Measurements from ENCODE around the gene PIGL.
A peak's percentile ranks its signal among the peaks of the same experiment; 100 is the strongest.
"Not testable (repeated sequence)": the region's sequence is repeated elsewhere in the genome, so short reads cannot be mapped to it uniquely, and the experiment has no call there.

The PIGL gene

DNA sequence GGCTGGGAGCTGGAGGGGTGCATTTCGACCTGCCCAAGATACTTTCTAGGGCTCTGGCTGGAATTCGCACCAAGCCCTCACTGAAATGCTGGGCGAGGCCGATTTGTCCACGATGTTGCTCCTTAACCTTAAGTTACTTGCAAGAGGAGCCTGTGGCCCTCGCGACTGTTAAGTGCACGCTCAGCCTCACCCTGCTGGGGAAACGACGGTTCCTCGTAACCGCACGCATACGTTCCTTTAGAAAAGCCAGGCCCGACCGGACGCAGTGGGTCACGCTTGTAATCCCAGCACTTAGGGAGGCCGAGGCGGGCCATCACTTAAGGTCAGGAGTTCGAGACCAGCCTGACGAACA lies 1.1 kb upstream of the PIGL start:
- H3K27me3 ChIP-seq (ENCODE audit: control insufficient read depth in 1 of 2, insufficient read depth in 2 of 2, low read length in 2 of 2), result no peaks in the 10 kb centered on the region
- H3K9me3 ChIP-seq (ENCODE audit: control insufficient read depth in 1 of 2, low read length in 2 of 2), result no peaks in the 10 kb centered on the region
- H3K4me1 ChIP-seq (ENCODE audit: control insufficient read depth in 1 of 2, insufficient read depth in 2 of 2, low read length in 2 of 2), result peaks cover 30 to 39% of the 10 kb centered on the region in 2 donors
- H3K36me3 ChIP-seq (ENCODE audit: control insufficient read depth in 1 of 2, insufficient read depth in 2 of 2, low read length in 2 of 2), result no peaks in the 10 kb centered on the region
- H3K9ac ChIP-seq (ENCODE audit: low read depth in 1 of 2, low read length in 2 of 2), result peak overlapping the region; percentile 85 to 87
- peak overlapping the region; percentile 98 for H3K27ac ChIP-seq (ENCODE audit: low read depth, low read length)
- peak overlapping the region; percentile 88 to 94 for H3K4me3 ChIP-seq (ENCODE audit: low read depth in 1 of 2, low read length in 2 of 2)

DNA sequence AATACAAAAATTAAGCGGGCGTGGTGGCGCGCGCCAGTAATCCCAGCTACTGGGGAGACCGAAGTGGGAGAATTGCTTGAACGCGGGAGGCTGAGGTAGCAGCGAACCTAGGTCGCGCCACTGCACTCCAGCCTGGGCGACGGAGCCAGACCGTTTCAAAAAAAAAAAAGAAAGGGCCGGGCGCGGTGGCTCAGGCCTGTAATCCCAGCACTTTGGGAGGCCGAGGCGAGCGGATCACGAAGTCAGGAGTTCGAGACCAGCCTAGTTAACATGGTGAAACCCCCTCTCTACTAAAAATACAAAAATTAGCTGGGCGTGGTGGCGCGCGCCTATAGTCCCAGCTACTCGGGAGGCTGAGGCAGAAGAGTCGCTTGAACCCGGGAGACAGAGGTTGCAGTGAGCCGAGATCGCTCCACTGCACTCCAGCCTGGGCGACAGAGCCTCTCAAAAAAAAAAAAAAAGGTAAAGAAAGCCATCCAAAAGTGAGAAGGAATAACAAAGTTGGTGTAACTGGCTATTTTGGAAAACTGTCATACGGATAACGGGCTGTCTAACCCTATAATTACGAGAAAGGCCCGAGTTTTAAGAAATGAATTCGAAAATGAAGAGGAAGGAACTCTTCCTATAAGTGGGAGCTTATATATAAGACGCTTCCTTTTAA lies 539 bp upstream of the PIGL start:
- Histone ChIP-seq H3K27ac (ENCODE audit: low read depth, low read length) (peak overlapping the region; percentile 98), H3K9ac (ENCODE audit: low read depth in 1 of 2, low read length in 2 of 2) (peak overlapping the region; percentile 85 to 95), H3K4me3 (ENCODE audit: low read depth in 1 of 2, low read length in 2 of 2) (peak overlapping the region; percentile 95 to 98), H3K4me1 (ENCODE audit: control insufficient read depth in 1 of 2, insufficient read depth in 2 of 2, low read length in 2 of 2) (peaks cover 27 to 36% of the 10 kb centered on the region in 2 donors)
- not testable (repeated sequence) for H3K27me3 ChIP-seq (ENCODE audit: control insufficient read depth in 1 of 2, insufficient read depth in 2 of 2, low read length in 2 of 2); H3K9me3 ChIP-seq (ENCODE audit: control insufficient read depth in 1 of 2, low read length in 2 of 2); H3K36me3 ChIP-seq (ENCODE audit: control insufficient read depth in 1 of 2, insufficient read depth in 2 of 2, low read length in 2 of 2)

DNA sequence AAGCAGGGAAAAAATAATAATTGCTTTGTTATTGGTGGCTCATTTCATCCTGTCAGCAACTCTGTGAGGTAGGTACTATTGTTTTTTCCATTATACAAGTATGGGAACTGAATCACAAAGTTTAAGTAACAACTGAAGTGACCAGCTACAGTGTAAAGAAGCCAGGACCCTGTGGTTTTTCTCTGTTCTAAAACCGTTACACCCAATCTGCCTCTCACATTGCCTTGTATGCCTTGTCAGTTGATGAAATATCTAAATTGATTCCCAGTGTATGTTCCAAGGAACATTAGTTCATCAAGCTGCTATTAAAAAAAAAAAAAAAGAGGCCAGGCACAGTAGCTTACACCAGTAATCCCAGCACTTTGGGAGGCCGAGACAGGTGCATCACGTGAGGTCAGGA lies 5.4 kb downstream of the PIGL start:
- Histone ChIP-seq H3K9ac (ENCODE audit: low read depth in 1 of 2, low read length in 2 of 2) (no peak overlapping the region), H3K36me3 (ENCODE audit: control insufficient read depth in 1 of 2, insufficient read depth in 2 of 2, low read length in 2 of 2) (no peaks in the 10 kb centered on the region), H3K4me1 (ENCODE audit: control insufficient read depth in 1 of 2, insufficient read depth in 2 of 2, low read length in 2 of 2) (peaks cover 5 to 11% of the 10 kb centered on the region in 2 donors), H3K27me3 (ENCODE audit: control insufficient read depth in 1 of 2, insufficient read depth in 2 of 2, low read length in 2 of 2) (no peaks in the 10 kb centered on the region), H3K27ac (ENCODE audit: low read depth, low read length) (no peak overlapping the region), H3K9me3 (ENCODE audit: control insufficient read depth in 1 of 2, low read length in 2 of 2) (no peaks in the 10 kb centered on the region), H3K4me3 (ENCODE audit: low read depth in 1 of 2, low read length in 2 of 2) (no peak overlapping the region)

DNA sequence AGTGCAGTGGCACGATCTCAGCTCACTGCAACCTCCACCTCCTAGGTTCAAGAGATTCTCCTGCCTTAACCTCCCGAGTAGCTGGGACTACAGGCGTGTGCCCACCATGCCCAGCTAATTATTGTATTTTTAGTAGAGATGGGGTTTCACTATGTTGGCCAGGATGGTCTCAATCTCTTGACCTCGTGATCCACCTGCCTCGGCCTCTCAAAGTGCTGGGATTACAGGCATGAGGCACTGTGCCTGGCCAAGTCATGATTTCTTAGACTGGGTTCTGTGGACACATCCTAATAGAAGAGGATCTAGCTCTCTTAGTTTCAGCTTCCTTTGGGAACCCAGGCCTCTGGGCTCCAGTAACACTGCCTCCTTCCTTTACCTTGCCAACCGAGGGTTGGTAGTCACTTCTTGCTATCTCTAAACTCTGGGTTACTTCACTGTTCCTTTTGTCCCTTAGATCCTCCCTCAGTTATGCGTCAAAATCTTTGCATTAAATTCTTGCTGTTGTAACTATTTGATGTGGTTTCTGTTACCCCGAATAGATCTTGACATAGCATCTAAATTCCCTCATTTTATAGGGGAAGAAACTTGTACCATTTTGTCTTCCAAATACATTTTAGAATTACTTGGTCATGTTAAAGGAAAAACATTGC lies 13.0 kb downstream of the PIGL start:
- H3K9ac ChIP-seq (ENCODE audit: low read depth in 1 of 2, low read length in 2 of 2); H3K27me3 ChIP-seq (ENCODE audit: control insufficient read depth in 1 of 2, insufficient read depth in 2 of 2, low read length in 2 of 2); H3K36me3 ChIP-seq (ENCODE audit: control insufficient read depth in 1 of 2, insufficient read depth in 2 of 2, low read length in 2 of 2); H3K9me3 ChIP-seq (ENCODE audit: control insufficient read depth in 1 of 2, low read length in 2 of 2); H3K27ac ChIP-seq (ENCODE audit: low read depth, low read length); H3K4me3 ChIP-seq (ENCODE audit: low read depth in 1 of 2, low read length in 2 of 2): not testable (repeated sequence)
- peaks cover 10 to 14% of the 10 kb centered on the region in 2 donors for H3K4me1 ChIP-seq (ENCODE audit: control insufficient read depth in 1 of 2, insufficient read depth in 2 of 2, low read length in 2 of 2)

DNA sequence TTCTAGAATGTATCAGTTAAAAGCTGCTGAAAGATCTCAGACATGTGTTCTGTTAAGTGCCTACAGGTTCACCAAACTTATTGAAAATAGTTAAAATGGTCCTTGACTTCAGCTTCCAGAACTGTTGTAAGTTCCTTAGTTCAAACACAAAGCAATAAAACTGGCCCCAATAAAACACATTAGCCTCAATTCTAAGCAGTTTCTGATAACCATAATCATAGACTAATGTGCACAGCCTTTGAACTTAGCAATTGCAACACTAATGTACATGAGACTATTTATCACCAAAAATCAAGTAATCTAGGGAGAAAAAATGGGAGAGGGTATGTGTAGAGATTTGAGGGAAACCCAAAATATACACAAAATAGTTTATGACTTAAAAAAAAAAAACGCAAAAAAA lies 15.4 kb downstream of the PIGL start:
- Histone ChIP-seq H3K4me1 (ENCODE audit: control insufficient read depth in 1 of 2, insufficient read depth in 2 of 2, low read length in 2 of 2) (peaks cover 10 to 14% of the 10 kb centered on the region in 2 donors), H3K9ac (ENCODE audit: low read depth in 1 of 2, low read length in 2 of 2) (peak overlapping the region in 1 of 2 donors; percentile 1), H3K27me3 (ENCODE audit: control insufficient read depth in 1 of 2, insufficient read depth in 2 of 2, low read length in 2 of 2) (no peaks in the 10 kb centered on the region), H3K9me3 (ENCODE audit: control insufficient read depth in 1 of 2, low read length in 2 of 2) (no peaks in the 10 kb centered on the region), H3K27ac (ENCODE audit: low read depth, low read length) (no peak overlapping the region), H3K36me3 (ENCODE audit: control insufficient read depth in 1 of 2, insufficient read depth in 2 of 2, low read length in 2 of 2) (peaks cover 0 to 3% of the 10 kb centered on the region in 2 donors), H3K4me3 (ENCODE audit: low read depth in 1 of 2, low read length in 2 of 2) (no peak overlapping the region)

DNA sequence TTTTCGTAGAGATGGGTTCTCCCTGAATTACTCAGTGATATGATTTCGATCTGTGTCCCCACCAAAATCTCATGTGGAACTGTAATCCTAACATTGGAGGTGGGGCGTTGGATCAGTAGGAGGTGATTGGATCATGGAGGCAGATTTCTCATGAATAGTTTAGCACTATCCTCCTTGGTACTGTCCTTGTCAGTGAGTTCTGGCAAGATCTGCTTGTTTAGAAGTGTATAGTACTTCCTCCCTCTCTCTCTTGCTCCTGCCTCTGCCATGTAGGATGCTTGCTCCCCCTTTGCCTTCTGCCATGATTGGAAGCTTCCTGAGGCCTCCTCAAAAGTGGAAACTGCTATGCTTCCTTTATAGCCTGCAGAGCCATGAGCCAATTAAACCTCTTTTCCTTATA lies 22.9 kb downstream of the PIGL start:
- H3K9ac ChIP-seq (ENCODE audit: low read depth in 1 of 2, low read length in 2 of 2), result no peak overlapping the region
- H3K4me3 ChIP-seq (ENCODE audit: low read depth in 1 of 2, low read length in 2 of 2), result no peak overlapping the region
- no peaks in the 10 kb centered on the region for H3K27me3 ChIP-seq (ENCODE audit: control insufficient read depth in 1 of 2, insufficient read depth in 2 of 2, low read length in 2 of 2)
- H3K27ac ChIP-seq (ENCODE audit: low read depth, low read length), result no peak overlapping the region
- peaks cover 4 to 15% of the 10 kb centered on the region in 2 donors for H3K4me1 ChIP-seq (ENCODE audit: control insufficient read depth in 1 of 2, insufficient read depth in 2 of 2, low read length in 2 of 2)
- no peaks in the 10 kb centered on the region for H3K9me3 ChIP-seq (ENCODE audit: control insufficient read depth in 1 of 2, low read length in 2 of 2)
- peaks cover 0 to 3% of the 10 kb centered on the region in 2 donors for H3K36me3 ChIP-seq (ENCODE audit: control insufficient read depth in 1 of 2, insufficient read depth in 2 of 2, low read length in 2 of 2)

DNA sequence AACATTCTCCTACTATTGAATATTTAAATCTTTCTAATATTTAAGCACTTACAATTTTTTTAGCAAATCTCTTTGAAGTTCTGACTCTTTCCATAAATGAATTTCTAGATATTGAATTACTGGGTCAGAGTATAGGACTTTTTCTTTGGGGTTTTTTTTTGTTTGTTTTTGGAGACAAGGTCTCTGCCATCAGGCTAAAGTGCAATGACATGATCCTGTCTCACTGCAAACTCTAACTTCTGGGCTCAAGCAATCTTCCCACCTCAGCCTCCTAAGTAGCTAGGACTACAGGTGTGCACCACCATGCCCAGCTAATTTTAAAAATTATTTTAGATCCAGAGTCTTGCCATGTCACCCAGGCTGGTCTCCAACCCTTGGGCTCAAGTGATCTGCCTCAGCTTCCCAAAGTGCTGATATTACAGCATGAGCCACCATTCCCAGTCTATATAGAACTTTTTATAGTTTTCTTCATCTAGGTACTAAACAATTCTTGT lies 24.9 kb downstream of the PIGL start:
- peaks cover 4 to 15% of the 10 kb centered on the region in 2 donors for H3K4me1 ChIP-seq (ENCODE audit: control insufficient read depth in 1 of 2, insufficient read depth in 2 of 2, low read length in 2 of 2)
- no peak overlapping the region for H3K9ac ChIP-seq (ENCODE audit: low read depth in 1 of 2, low read length in 2 of 2)
- H3K9me3 ChIP-seq (ENCODE audit: control insufficient read depth in 1 of 2, low read length in 2 of 2), result no peaks in the 10 kb centered on the region
- no peaks in the 10 kb centered on the region for H3K36me3 ChIP-seq (ENCODE audit: control insufficient read depth in 1 of 2, insufficient read depth in 2 of 2, low read length in 2 of 2)
- H3K27ac ChIP-seq (ENCODE audit: low read depth, low read length), result no peak overlapping the region
- H3K27me3 ChIP-seq (ENCODE audit: control insufficient read depth in 1 of 2, insufficient read depth in 2 of 2, low read length in 2 of 2), result no peaks in the 10 kb centered on the region
- no peak overlapping the region for H3K4me3 ChIP-seq (ENCODE audit: low read depth in 1 of 2, low read length in 2 of 2)

DNA sequence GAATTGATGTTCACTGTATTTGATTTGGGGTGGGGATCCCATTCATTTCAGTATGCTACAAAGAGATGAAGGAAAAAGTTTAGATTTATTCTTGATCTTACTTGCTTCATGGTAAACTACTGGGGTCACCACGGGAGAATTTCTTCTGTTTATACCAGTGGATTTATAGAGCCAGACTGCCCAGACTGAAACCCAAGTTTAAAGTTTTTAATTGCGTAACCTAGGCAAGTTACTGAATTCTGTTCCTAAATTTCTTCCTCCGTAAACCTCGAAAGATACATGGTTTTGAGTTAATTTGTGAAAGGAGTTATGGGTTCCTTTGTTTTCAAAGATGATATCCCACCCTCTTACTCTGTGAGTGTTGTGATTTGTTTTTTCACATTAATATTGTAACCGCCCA lies 26.4 kb downstream of the PIGL start:
- H3K9ac ChIP-seq (ENCODE audit: low read depth in 1 of 2, low read length in 2 of 2), result no peak overlapping the region
- H3K27ac ChIP-seq (ENCODE audit: low read depth, low read length), result no peak overlapping the region
- H3K27me3 ChIP-seq (ENCODE audit: control insufficient read depth in 1 of 2, insufficient read depth in 2 of 2, low read length in 2 of 2), result no peaks in the 10 kb centered on the region
- H3K4me1 ChIP-seq (ENCODE audit: control insufficient read depth in 1 of 2, insufficient read depth in 2 of 2, low read length in 2 of 2), result peaks cover 10 to 26% of the 10 kb centered on the region in 2 donors
- no peaks in the 10 kb centered on the region for H3K36me3 ChIP-seq (ENCODE audit: control insufficient read depth in 1 of 2, insufficient read depth in 2 of 2, low read length in 2 of 2)
- peak overlapping the region in 1 of 2 donors; percentile 35 for H3K4me3 ChIP-seq (ENCODE audit: low read depth in 1 of 2, low read length in 2 of 2)
- H3K9me3 ChIP-seq (ENCODE audit: control insufficient read depth in 1 of 2, low read length in 2 of 2), result no peaks in the 10 kb centered on the region

DNA sequence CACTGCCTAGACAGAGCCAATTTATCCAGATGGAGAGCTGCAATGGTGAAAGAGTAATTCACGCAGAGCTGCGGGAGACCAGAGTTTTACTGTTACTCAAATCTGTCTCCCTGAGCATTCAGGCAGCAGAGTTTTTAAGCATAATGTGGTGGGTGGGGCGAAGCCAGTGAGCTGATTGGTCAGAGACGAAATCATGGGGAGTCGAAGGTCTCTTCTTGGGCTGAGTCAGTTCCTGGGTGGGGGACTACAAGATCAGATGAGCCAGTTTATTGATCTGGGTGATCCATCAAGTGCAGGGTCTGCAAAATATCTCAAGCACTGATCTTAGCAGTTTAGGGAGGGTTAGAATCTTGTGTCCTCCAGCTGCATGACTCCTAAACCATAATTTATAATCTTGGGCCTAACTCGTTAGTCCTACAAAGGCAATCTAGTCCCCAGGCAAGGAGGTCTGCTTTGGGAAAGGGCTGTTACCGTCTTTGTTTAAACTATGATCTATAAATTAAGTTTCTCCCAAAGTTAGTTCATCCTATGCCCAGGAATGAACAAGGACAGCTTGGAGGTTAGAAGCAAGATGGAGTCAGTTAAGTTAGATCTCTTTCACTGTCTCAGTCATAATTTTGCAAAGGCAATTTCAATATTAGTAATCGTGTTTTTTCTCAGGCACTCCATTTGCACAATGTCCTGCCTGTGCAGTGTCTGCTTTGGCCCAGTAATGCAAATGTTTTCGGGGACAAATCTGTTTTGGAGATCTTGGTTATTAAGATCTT lies 27.0 kb downstream of the PIGL start:
- H3K27me3 ChIP-seq (ENCODE audit: control insufficient read depth in 1 of 2, insufficient read depth in 2 of 2, low read length in 2 of 2), result no peaks in the 10 kb centered on the region
- H3K9ac ChIP-seq (ENCODE audit: low read depth in 1 of 2, low read length in 2 of 2), result no peak overlapping the region
- H3K27ac ChIP-seq (ENCODE audit: low read depth, low read length), result no peak overlapping the region
- no peaks in the 10 kb centered on the region for H3K9me3 ChIP-seq (ENCODE audit: control insufficient read depth in 1 of 2, low read length in 2 of 2)
- peaks cover 14 to 32% of the 10 kb centered on the region in 2 donors for H3K4me1 ChIP-seq (ENCODE audit: control insufficient read depth in 1 of 2, insufficient read depth in 2 of 2, low read length in 2 of 2)
- H3K4me3 ChIP-seq (ENCODE audit: low read depth in 1 of 2, low read length in 2 of 2), result peak overlapping the region in 1 of 2 donors; percentile 35
- H3K36me3 ChIP-seq (ENCODE audit: control insufficient read depth in 1 of 2, insufficient read depth in 2 of 2, low read length in 2 of 2), result no peaks in the 10 kb centered on the region

DNA sequence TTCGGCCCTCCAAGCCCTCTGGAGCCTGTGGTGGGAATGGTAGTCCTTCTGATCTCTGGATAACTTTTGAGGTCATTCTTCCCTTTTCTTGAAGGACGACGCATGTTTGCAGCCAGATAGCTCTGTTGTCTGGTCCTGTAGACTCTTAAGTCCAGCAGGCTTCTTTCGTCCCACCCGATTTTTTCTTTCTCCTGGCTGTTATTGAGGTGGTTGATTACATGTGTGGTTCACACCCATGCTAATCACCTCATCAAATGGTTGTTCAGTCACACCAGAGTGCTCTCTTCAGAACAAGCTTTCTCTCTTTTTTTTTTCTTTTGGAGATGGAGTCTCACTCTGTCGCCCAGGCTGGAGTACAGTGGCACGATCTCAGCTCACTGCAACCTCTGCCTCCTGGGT lies 30.6 kb downstream of the PIGL start:
- Histone ChIP-seq H3K4me1 (ENCODE audit: control insufficient read depth in 1 of 2, insufficient read depth in 2 of 2, low read length in 2 of 2) (peaks cover 14 to 32% of the 10 kb centered on the region in 2 donors), H3K4me3 (ENCODE audit: low read depth in 1 of 2, low read length in 2 of 2) (peak overlapping the region; percentile 23 to 33), H3K27me3 (ENCODE audit: control insufficient read depth in 1 of 2, insufficient read depth in 2 of 2, low read length in 2 of 2) (no peaks in the 10 kb centered on the region), H3K36me3 (ENCODE audit: control insufficient read depth in 1 of 2, insufficient read depth in 2 of 2, low read length in 2 of 2) (no peaks in the 10 kb centered on the region), H3K9ac (ENCODE audit: low read depth in 1 of 2, low read length in 2 of 2) (peak overlapping the region; percentile 34 to 38), H3K9me3 (ENCODE audit: control insufficient read depth in 1 of 2, low read length in 2 of 2) (no peaks in the 10 kb centered on the region), H3K27ac (ENCODE audit: low read depth, low read length) (peak overlapping the region; percentile 68)
